SK-N-MC (cell line): ENCODE data around the gene MAML2.

ENCODE experiments used
- DNase-seq: peaks from one replicate; pipeline ENCODE4 v3.0.0-alpha.2; 2011; ENCODE audit warnings: low read depth, low spot score
- H3K27ac ChIP-seq: fragments of 200-600 bp; sonication (generic); 2 replicates; pipeline ENCODE4 v1.5.1; 2016; ENCODE audit warnings: mixed run types
- H3K36me3 ChIP-seq: fragments of 200-600 bp; sonication (generic); 2 replicates; pipeline ENCODE4 v1.6.1; 2017; ENCODE audit warnings: antibody characterized with exemption, low read length, mixed read lengths; ENCODE audit not compliant: insufficient read depth
- H3K4me3 ChIP-seq: fragments of 200-600 bp; sonication (generic); 2 replicates; pipeline ENCODE4 v1.5.1; 2016
- H3K9ac ChIP-seq: fragments of 200-600 bp; sonication (generic); 2 replicates; pipeline ENCODE4 v1.8.0; 2017; ENCODE audit warnings: mixed run types, mixed read lengths; ENCODE audit not compliant: insufficient read length
- H3K9me3 ChIP-seq: fragments of 200-600 bp; sonication (generic); 2 replicates; pipeline ENCODE4 v1.6.1; 2017; ENCODE audit warnings: low read depth, mild to moderate bottlenecking, antibody characterized with exemption, low read length, moderate library complexity, mixed read lengths
- EZH2 ChIP-seq: fragments of 200-600 bp; sonication (generic); IDR thresholded peaks from one replicate; pipeline ENCODE4 v1.6.1; 2017; ENCODE audit warnings: antibody characterized with exemption
- FOXP2 ChIP-seq: optimal IDR thresholded peaks from 2 replicates; pipeline ENCODE3; 2011; ENCODE audit warnings: mild to moderate bottlenecking, moderate library complexity; ENCODE audit not compliant: insufficient read depth; ENCODE audit errors: extremely low read length, control extremely low read depth
- POLR2AphosphoS5 ChIP-seq: IDR thresholded peaks from 2 replicates; pipeline ENCODE4 v1.6.1; 2012; ENCODE audit warnings: mild to moderate bottlenecking, low read depth, low read length, borderline replicate concordance

MAML2 gene

GRCh38 chr11:96094156-96094555, 248.8 kb downstream of the MAML2 start:
- no peak overlapping the region for H3K27ac ChIP-seq
- H3K36me3 ChIP-seq, result no peaks in the 10 kb centered on the region
- H3K9me3 ChIP-seq, result no peaks in the 10 kb centered on the region
- no peak overlapping the region for H3K9ac ChIP-seq
- H3K4me3 ChIP-seq, result no peak overlapping the region
- TF ChIP-seq FOXP2 (no peak), POLR2AphosphoS5 (no peak), EZH2 (no peak)
- DNase-seq, result no peak

GRCh38 chr11:96092511-96092910, 250.5 kb downstream of the MAML2 start:
- DNase-seq, result no peak
- no peak overlapping the region for H3K4me3 ChIP-seq
- TF ChIP-seq FOXP2 (no peak), POLR2AphosphoS5 (no peak), EZH2 (no peak)
- H3K9me3 ChIP-seq, result no peaks in the 10 kb centered on the region
- H3K27ac ChIP-seq, result no peak overlapping the region
- H3K9ac ChIP-seq, result no peak overlapping the region
- no peaks in the 10 kb centered on the region for H3K36me3 ChIP-seq

GRCh38 chr11:96091476-96091875, 251.5 kb downstream of the MAML2 start:
- Histone ChIP-seq H3K9ac (no peak overlapping the region), H3K9me3 (no peaks in the 10 kb centered on the region), H3K4me3 (no peak overlapping the region), H3K36me3 (no peaks in the 10 kb centered on the region), H3K27ac (no peak overlapping the region)
- DNase-seq, result no peak
- no peak for TF ChIP-seq FOXP2
- TF ChIP-seq EZH2, result no peak
- TF ChIP-seq POLR2AphosphoS5, result no peak

GRCh38 chr11:96090711-96091110, 252.3 kb downstream of the MAML2 start:
- H3K27ac ChIP-seq, result no peak overlapping the region
- no peak for TF ChIP-seq EZH2
- TF ChIP-seq FOXP2, result no peak
- no peak for TF ChIP-seq POLR2AphosphoS5
- H3K9ac ChIP-seq, result no peak overlapping the region
- H3K9me3 ChIP-seq, result no peaks in the 10 kb centered on the region
- no peak for DNase-seq
- no peaks in the 10 kb centered on the region for H3K36me3 ChIP-seq
- H3K4me3 ChIP-seq, result no peak overlapping the region

GRCh38 chr11:96088914-96089313, 254.1 kb downstream of the MAML2 start:
- Histone ChIP-seq H3K36me3 (no peaks in the 10 kb centered on the region), H3K9me3 (no peaks in the 10 kb centered on the region), H3K27ac (no peak overlapping the region), H3K9ac (no peak overlapping the region), H3K4me3 (no peak overlapping the region)
- no peak for DNase-seq
- no peak for TF ChIP-seq FOXP2

- no peaks in the 10 kb centered on the region for H3K36me3 ChIP-seq
- H3K4me3 ChIP-seq, result no peak overlapping the region
- DNase-seq, result no peak
- TF ChIP-seq POLR2AphosphoS5, result no peak
- no peak for TF ChIP-seq FOXP2
- TF ChIP-seq EZH2, result no peak
- H3K27ac ChIP-seq, result no peak overlapping the region
- H3K9me3 ChIP-seq, result no peaks in the 10 kb centered on the region
- no peak overlapping the region for H3K9ac ChIP-seq
Measured at GRCh38 chr11:96086111-96086510, 256.9 kb downstream of the MAML2 start.

- H3K27ac ChIP-seq, result no peak overlapping the region
- no peak overlapping the region for H3K9ac ChIP-seq
- H3K36me3 ChIP-seq, result no peaks in the 10 kb centered on the region
- H3K9me3 ChIP-seq, result no peaks in the 10 kb centered on the region
- DNase-seq, result no peak
- TF ChIP-seq POLR2AphosphoS5 (no peak), EZH2 (no peak), FOXP2 (no peak)
- H3K4me3 ChIP-seq, result no peak overlapping the region
Measured at GRCh38 chr11:96085319-96085930, 257.6 kb downstream of the MAML2 start.

GRCh38 chr11:96084610-96085318, 258.2 kb downstream of the MAML2 start:
- DNase-seq, result no peak
- H3K9ac ChIP-seq, result no peak overlapping the region
- H3K36me3 ChIP-seq, result no peaks in the 10 kb centered on the region
- TF ChIP-seq POLR2AphosphoS5, result no peak
- no peak for TF ChIP-seq EZH2
- TF ChIP-seq FOXP2, result no peak
- no peaks in the 10 kb centered on the region for H3K9me3 ChIP-seq
- no peak overlapping the region for H3K27ac ChIP-seq
- no peak overlapping the region for H3K4me3 ChIP-seq
